Activated CD8-positive, alpha-beta memory T cell treated with anti-CD3 and anti-CD28 coated beads for 1 hour (primary cell): ENCODE results near the gene PHACTR1.

ENCODE experiments used
- DNase-seq, 2 donors: peaks; one replicate each; pipeline ENCODE4 v3.0.0-alpha.2; 2020; ENCODE audit warnings: low read depth in 1 of 2; ENCODE audit errors: extremely low read depth in 1 of 2

Gene PHACTR1

DNA sequence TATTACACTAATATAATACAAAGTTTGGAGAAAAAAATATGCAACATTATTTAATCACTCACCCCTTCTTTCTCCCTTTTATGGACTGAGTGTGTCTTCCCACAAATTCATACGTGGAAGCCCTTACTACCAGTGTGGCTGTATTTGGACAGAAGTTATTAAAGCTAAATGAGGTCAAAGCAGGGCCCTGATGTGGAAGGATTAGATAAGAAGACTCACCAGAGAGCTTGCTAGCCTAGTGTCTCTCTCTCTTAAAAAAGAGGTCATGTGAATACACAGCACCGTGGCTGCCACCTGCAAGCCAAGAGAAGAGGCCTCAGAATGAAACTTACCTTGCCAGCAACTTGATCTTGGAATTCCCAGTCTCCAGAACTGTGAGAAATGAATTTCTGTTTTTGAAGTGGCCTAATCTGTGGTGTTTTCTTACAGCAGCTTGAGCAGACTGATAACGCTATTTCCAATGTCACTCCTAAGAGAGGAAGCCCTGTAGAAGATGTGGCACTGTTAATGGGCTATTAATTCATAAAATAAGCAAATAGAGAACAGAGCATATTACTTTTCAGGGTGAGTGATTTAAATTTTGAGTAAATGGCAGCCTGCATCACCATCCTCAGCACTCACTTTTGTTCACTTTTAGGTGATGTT lies 378.3 kb downstream of the PHACTR1 start:
- DNase-seq, result no peak

DNA sequence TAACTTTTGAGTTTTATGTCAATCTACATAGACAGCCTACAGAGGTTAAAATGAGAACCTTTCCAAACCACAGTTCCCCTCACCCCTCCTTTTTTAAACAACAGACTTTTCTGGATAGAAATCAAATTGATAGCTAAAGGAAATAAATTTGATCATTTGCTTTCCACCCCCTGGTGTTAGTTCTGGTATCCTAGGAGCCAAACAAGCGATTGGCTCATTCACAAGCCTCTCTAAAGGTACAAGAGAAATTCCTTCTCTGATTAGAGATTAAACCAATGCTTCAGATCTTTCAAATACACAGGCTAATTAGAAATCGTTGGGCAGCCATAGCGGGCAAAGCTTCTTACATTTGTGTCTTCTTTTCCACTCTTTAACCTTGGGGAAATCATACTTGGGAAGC lies 379.5 kb downstream of the PHACTR1 start:
- DNase-seq, result no peak

DNA sequence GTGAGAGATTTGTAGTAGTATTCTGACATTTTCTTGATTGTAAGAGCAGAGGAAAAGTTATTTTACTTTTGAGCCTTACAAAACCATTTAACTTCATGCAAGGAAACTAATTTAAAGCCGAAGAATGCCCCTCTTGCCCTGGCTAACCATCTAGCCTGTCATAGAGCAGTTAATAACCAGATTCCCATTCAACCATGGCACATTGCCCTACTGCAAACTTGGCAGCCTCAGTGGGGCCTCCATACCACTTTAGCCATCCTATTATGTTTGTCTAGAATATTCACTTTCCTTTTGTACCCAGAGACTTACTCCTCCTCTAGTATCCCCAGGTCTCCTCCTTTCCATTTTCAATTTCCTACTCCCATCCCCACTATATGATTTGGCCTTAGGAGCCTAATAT lies 380.9 kb downstream of the PHACTR1 start:
- no peak for DNase-seq

DNA sequence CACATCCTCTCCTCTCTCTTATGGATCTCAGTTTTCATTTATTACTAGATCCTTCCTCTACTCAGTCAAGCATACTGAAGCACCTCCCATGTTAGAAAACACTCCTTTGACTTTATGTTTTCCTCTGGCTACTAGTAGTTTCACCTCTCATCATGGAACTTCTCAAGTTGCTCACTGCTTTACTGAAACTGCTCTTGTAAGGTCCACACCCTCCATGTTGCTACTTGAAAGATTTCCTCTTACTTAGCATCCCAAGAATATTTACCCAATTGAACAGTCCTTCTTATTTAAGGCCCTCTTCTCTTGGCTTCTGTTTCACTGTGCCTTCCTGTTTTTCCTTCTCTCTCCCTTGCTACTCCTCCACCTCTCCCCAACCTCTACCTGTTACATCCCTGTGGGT lies 381.4 kb downstream of the PHACTR1 start:
- DNase-seq, result no peak

DNA sequence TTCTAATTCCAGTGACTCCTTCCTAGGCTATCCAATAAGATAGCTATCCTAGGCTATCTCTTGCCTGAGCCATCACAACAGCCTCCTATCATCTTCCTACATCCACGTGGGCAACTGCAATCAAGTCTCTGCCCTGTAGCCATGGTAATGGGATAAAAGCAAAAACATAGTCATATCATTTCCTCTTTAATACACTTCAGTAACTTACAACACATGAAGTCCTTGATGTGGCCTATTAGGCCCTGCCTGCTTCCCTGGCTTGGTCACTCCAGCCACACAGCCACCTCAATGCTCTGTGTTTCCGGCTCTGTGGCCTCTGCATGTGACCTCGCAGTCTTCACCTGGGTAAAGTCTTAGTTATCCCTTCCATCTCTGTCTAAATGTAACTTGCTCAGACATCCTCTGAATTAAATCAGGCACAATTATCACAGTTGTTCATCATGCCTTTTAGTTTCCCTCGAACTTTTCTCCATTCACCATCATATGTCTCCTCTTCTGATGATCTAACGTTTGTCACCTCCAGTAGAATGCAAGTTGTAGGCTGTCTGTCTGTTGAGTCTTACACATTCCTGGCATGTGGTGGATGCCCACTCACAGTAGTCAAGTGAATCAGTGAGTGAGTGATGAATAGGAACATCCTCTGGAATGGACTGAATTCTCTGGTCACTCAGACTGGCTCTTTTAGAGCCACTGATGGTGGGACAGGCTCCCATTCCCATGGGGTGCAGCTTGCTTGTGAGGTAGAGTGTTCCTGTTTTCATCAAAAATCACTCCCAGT lies 382.4 kb downstream of the PHACTR1 start:
- no peak for DNase-seq

DNA sequence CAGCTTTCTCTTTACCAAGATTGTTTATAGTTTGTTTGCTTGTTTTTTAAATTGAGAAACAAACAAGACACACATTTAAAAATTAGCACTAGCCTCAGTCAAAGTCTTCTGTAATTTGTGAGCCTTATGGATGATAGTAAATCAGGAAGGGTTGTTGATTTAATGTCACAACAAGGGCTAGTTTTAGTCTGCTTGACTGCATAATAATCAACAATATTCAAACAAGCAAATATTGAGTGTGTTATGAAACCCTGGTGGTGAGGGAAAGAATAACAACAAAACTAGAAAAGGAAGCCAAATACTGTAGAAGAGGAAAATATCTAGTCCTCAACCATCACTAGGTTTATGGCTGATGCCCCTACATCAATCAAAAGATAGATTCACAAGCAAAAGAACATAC lies 383.2 kb downstream of the PHACTR1 start:
- DNase-seq, result no peak

DNA sequence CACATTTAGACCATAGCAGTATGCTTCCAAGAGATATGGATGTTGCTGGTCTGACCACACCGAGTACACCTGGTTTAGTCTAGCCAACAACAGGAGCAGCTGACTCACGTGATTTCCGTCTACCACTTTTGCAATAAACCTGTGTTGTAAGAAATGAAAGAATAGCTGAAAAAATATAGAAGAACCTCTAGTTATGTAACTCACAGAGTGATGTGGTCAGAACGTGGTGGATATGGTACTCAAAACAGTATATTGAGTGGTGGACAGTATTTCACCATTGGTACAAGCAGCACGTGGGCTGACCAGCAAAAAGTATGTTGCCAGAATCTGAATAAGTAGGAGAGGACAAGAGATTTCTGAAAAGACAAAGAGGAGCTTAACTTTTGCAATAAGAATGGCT lies 384.8 kb downstream of the PHACTR1 start:
- DNase-seq, result no peak

DNA sequence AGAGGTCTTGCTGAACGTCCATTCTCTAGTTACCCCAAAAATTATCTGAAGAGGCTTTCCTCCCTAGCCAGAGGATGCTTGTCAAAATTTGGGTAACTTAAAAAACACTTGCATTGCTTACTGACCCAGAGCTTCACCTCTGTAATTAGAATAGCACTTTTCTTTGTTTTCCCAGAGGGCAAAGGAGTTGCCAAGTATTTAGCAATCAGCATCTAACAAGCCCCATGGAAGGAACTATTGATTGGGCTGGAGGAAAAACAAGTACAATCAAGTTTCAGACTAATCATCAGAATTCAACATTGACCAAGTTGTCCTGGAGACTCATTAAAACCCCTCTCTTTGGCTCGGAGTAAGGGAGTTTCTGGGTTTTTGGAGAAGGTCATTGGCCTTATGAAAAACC lies 385.4 kb downstream of the PHACTR1 start:
- no peak for DNase-seq

DNA sequence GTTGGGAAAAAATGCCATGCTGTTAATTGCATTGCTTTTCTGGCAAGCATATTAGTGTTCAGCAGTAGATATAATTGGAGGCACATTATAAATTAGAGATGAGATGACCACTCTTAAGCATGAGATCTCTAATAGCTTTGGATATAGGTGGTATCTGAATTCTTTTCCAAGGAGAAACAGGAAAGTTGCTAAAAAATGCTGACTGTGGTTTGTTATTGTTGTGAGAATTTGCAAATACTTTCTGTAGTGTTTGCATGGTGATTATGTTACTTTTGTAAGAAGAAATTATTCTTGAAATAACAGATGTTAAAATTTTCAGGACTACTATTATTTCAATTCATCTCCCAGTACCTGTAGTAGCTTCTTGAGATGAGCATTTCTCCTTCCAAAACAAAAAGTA lies 386.6 kb downstream of the PHACTR1 start:
- DNase-seq, result no peak

DNA sequence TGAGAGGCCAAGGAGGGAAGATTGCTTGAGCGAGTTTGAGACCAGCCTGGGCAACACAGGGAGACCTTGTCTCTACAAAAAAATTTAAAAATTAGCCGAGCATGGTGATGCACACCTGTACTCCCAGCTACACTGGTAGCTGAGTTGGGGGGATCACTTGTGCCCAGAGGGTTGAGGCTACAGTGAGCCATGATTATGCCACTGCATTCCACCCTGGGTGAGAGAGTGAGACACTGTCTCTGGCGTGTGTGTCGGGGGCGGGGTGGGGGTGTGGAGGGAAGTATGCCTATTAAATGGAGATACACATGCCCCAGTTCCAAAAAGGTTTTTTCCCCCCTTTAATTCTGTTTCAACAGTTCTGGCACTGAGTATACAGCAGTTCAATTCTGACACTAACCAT lies 388.6 kb downstream of the PHACTR1 start:
- no peak for DNase-seq

DNA sequence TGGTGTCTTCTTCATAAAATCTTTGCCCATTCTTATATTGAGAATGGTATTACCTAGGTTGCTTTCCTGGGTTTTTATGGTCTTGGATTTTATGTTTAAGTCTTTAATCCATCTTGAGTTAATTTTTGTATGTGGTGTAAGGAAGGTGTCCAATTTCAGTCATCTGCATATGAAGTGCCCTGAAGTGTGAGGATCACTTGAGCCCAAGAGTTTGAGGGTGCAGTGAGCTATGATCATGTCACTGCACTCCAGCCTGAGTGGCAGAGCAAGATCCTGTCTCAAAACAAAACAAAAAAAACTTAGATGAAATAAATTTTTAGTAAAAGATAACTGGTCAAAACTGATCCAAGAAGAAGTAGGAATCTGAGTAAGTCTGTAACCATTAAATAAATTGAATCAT lies 396.4 kb downstream of the PHACTR1 start:
- no peak for DNase-seq

DNA sequence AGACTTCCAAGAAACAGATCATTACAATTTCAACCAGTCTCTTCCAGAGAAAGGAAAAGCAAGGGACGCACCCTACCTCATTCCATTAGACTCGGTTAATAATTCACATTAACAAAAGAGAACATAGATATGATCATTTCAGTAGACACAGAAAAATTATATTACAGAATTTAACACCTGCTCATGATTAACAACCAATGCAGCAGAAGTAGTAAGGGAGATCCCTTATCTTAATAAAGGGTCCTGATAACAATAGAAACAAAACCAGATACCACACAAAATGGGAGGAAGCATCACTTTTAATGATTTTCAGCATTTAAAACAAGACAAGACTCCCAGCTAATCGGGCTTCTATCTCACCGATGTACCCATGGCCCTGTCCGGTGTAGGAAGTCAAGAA lies 396.8 kb downstream of the PHACTR1 start:
- DNase-seq, result no peak

DNA sequence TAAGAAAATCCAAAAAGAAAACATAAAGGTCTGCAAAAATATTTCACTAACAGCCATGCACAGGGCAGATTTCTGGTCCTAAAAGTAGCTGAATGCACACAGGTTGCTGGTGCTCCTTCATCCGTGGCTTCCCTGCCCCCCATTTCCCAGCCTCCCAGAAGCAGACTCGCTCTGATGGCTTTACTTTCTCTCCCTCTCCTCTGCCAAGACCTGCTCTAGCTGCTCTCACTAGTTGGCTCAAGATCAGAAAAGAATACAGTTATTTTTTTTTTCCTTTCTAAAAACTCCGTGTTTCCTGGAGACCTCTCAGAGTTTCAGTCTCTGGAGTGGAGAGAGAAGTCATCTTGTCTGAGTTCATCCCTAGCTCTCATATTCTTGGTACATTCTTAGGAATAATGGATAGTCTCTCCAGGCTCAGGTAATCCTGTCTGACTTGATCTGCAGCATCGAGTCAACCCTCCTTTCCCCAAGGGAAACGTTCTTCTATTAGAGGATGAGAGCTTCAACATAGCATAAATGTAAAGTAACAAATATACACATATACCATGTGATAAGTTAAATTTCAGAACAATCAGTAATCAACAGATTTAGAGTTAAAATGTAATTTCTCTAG lies 397.5 kb downstream of the PHACTR1 start:
- no peak for DNase-seq

DNA sequence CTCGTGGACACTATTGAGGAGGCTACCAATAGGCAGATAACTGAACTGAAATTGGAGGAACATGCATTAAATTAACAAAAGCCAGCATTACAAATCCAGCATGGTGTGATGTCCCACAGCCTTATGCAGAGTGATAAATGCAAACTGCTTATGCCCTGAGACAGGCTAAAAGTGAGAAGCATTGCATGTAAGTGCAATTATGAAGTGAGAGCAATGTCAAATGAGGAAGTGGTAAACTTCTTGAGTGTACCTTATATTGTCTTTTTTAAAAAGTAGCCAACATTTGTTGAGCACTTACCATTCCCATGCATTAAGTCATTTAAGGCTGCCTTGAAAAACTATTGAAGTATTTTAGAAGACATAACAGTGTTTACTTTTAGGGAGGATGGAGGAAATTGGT lies 399.6 kb downstream of the PHACTR1 start:
- no peak for DNase-seq

DNA sequence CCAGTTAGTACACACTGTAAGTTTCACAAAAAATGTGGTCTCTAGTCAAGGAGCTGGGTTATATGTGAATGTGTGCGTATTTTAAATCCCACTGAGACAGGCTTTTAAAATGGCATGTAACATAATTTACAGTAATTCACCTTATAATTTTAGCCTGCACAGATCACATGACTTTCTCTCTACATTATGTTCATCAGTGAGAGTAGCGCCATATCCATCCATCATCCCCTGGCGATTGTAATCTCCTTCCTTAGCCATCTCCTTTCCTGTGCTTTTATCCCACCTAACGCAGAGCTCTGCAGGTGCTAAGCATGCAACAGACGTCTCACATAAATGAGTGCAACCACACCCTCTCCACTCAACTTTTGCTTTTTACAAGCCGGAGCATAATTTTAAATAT lies 401.0 kb downstream of the PHACTR1 start:
- DNase-seq, result no peak

DNA sequence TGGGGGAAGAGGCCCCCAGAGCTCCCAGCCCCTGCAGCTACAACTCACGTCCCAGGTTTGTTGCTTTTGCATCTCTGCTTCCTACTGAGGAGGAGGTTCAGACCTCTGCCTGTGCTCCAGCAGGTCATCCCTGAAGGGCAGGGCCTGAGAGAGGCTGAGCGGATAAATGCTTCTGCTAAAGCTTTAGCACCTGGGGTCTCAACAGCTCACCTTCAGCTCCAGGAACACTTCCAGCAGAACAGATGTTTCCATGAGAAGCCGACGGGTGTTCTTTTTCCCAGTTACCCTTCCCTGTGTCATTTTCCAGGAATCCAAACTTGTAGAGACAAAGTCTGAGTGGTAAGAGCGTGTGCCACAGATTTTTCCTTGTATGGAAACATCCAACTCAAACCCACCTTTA lies 403.0 kb downstream of the PHACTR1 start:
- no peak for DNase-seq

DNA sequence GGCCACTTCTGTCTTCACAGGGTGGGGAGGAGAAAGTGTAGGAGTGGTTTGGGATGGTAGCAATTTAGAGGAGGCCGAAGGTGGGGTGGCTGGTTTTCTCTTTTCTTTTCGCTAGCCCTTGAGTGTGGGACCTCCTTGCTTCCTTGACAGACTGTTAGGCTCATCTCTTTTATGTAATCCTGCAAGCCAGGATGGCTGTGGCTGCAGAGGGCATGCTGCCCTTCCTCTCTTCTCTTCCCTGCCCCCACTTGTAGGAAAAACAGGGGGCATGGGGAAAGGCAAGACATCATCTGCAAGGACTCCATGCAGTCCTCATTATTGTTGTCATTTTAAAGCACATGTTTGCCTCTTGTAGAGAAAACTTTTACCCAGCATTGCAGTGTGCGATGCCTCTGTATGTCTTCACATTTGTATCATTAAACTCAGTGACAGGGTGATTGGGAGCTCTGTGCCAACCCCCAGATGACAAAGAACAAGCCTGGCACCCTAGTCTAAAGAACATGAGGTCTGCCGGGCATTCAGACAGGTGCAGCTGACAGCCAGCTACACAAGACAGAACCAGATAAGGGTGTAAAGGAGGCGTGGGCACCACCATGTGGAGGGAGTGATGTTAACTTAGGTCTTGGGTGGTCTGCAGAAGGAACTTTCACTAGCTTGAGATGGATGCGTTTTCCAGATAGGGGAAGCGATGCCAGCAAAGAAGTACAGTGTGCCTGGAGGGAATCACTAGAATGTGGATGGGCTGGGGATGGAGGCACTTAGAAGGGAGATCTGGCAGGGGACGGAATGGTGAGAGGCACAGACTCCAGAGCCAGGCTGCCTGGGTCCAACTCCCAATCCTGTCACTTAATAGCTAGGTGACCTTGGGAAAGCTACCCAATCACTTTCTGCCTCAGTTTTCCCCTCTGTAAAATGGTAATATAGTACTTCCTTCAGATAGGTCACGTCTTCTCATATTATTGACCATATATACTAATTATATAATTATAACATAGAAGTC lies 404.2 kb downstream of the PHACTR1 start:
- no peak for DNase-seq

DNA sequence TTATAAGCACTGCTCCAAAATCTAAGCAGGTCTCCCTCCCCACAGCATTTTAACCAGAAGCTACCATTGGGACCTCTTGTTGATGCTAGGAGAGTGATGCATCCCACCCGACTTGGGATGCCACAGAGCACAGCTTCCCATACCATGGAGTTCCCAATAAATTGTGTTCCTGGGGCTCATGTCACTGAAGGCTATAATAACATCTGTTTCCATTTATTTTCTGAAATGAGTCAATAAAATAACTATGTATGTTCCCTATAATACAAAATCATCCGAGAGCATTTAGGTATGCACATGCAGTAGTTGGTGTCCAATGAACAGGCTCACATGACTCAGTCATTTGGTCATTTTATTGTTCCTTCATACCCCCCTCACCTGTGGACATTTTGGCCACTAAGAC lies 407.6 kb downstream of the PHACTR1 start:
- no peak for DNase-seq

DNA sequence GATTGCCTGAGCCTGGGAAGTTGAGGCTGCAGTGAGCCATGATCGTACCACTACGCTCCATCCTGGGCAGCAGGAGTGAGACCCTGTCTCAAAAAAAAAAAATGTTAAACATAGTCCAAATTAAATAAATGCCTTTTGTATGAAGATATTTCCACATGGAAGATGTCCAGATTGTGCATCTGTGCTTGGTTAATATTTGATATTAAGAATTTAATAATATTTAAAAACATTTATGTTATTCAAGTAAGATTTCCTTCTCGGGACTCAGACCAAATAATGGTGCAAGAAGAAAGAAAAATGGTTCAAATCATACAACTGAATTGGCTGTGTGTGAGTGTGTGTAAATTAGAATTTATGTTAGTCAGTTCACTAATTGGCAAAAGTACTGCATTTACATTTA lies 409.3 kb downstream of the PHACTR1 start:
- no peak for DNase-seq

DNA sequence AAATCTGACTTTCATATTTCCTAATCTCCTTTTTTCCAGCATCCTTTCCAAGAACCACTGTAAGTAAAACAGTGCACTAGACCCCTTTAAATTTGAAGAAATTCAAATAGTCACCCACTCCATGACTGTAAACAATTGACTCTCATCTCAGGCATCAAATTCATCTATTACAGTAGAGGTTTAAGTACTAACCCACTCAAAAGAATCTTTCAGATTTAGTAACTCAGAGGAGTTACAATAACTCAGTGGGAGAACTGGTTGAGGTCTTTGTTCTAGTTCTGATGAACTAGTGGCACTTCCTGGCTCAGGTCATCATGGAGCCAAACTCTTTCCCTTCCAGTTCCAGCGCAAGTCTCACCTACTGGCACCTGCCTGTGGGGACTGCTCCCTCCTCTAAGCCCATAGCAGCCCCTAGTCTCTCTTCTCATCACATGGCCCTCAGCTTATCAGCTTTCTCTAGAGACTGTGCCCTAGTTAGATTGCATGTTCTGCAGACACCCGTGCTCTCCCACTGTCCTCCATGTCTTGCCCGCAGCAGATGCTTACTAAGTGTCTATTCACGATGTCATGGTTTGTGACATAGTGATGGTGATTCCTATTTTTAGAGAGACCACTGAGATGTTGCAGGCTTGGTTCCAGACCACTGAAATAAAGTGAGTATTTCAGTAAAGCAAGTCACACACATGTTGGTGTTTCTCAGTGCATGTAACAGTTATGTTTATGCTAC lies 415.5 kb downstream of the PHACTR1 start:
- DNase-seq, result no peak
